ENCODE data around the gene UBE2K. TPM values are rescaled to one million over a fixed set of nuclear protein-coding genes. Genes with fewer than 3 reads are reported as not detected.
A peak's percentile ranks its signal among the peaks of the same experiment; 100 is the strongest.
"Not testable (repeated sequence)": the region's sequence is repeated elsewhere in the genome, so short reads cannot be mapped to it uniquely, and the experiment has no call there.

Gene UBE2K
- total RNA-seq (10 to 100 TPM; 25.2 to 37.8 (median 31.4) TPM), polyA plus RNA-seq (10 to 100 TPM; 37.3 to 56.4 (median 43.2) TPM)

GRCh38 chr4:39697740-39698423 is at the start of gene UBE2K:
TSS of gene UBE2K (plus strand) at chr4:39698136. CDS start at chr4:39698328, 192 bp downstream.
- Histone ChIP-seq H3K27me3 (no peaks in the 10 kb centered on the region), H3K27ac (peak within 1 kb of the TSS; percentile 93 to 96 (median 94)), H3K4me1 (peaks cover 0 to 50% (median 32%) of the 10 kb centered on the region in 4 donors), H3K4me3 (peak within 1 kb of the TSS; percentile 86 to 97 (median 88)), H3K9me3 (no peaks in the 10 kb centered on the region), H3K36me3 (peaks cover 0 to 7% (median 0%) of the 10 kb centered on the region in 4 donors)
- peak; percentile 60 to 76 for TF ChIP-seq POLR2A (IDR thresholded peaks at IDR 0.05)
- TF ChIP-seq CTCF (IDR thresholded peaks at IDR 0.05) = no peak
- peak; percentile 75 to 93 (median 88) for TF ChIP-seq POLR2AphosphoS5 (IDR thresholded peaks at IDR 0.05)
- DNase-seq = peak; percentile 94
- WGBS, 2 donors = 0% methylated on average over 84 of the region's 84 CpGs
- intact Hi-C loops (cut with DNase I) = loop anchor here (1.0 to 10.0 kb wide), 6 partner anchors 59 to 359 kb away; partner anchors contain the start of genes LIAS, N4BP2, PDS5A and RPL9

GRCh38 chr4:39648213-39648612 is 49.7 kb upstream of the UBE2K start:
- 86 to 95% methylated on average over 3 of the region's 3 CpGs for WGBS, 2 donors
- Histone ChIP-seq H3K9me3 (no peaks in the 10 kb centered on the region), H3K27me3 (no peaks in the 10 kb centered on the region), H3K27ac (no peak overlapping the region), H3K4me1 (no peaks in the 10 kb centered on the region), H3K36me3 (no peaks in the 10 kb centered on the region), H3K4me3 (no peak overlapping the region)
- DNase-seq = no peak
- intact Hi-C loops (cut with DNase I) = no loop called here
- TF ChIP-seq EP300 (IDR thresholded peaks at IDR 0.05) = no peak
- TF ChIP-seq CTCF (IDR thresholded peaks at IDR 0.05) = no peak
- TF ChIP-seq POLR2AphosphoS5 (IDR thresholded peaks at IDR 0.05) = no peak
- no peak for TF ChIP-seq POLR2A (IDR thresholded peaks at IDR 0.05)

- no peaks in the 10 kb centered on the region for H3K27me3 ChIP-seq
- no peaks in the 10 kb centered on the region for H3K4me1 ChIP-seq
- intact Hi-C loops (cut with DNase I) = no loop called here
- TF ChIP-seq POLR2AphosphoS5 (IDR thresholded peaks at IDR 0.05) (no peak), EP300 (IDR thresholded peaks at IDR 0.05) (no peak), POLR2A (IDR thresholded peaks at IDR 0.05) (no peak), CTCF (IDR thresholded peaks at IDR 0.05) (no peak)
- H3K9me3 ChIP-seq = no peaks in the 10 kb centered on the region
- 92 to 95% methylated on average over 6 of the region's 6 CpGs for WGBS, 2 donors
- H3K36me3 ChIP-seq = no peaks in the 10 kb centered on the region
- H3K27ac ChIP-seq = no peak overlapping the region
- no peak for DNase-seq
- no peak overlapping the region for H3K4me3 ChIP-seq
Measured at GRCh38 chr4:39648827-39649558, 48.9 kb upstream of the UBE2K start.

GRCh38 chr4:39649639-39650265 is 48.2 kb upstream of the UBE2K start:
- Histone ChIP-seq H3K9me3 (no peaks in the 10 kb centered on the region), H3K4me1 (no peaks in the 10 kb centered on the region), H3K27me3 (no peaks in the 10 kb centered on the region), H3K36me3 (no peaks in the 10 kb centered on the region), H3K4me3 (no peak overlapping the region), H3K27ac (no peak overlapping the region)
- TF ChIP-seq EP300 (IDR thresholded peaks at IDR 0.05) (no peak), POLR2AphosphoS5 (IDR thresholded peaks at IDR 0.05) (no peak), CTCF (IDR thresholded peaks at IDR 0.05) (no peak), POLR2A (IDR thresholded peaks at IDR 0.05) (no peak)
- intact Hi-C loops (cut with DNase I) = no loop called here
- no peak for DNase-seq
- 84 to 90% methylated on average over 2 of the region's 2 CpGs for WGBS, 2 donors

- H3K27ac ChIP-seq; DNase-seq; H3K4me1 ChIP-seq; H3K27me3 ChIP-seq; intact Hi-C loops (cut with DNase I); H3K36me3 ChIP-seq; H3K9me3 ChIP-seq; H3K4me3 ChIP-seq: not testable (repeated sequence)
- WGBS, 2 donors = 85 to 95% methylated on average over 4 of the region's 4 CpGs
Measured at GRCh38 chr4:39651586-39651985, 46.4 kb upstream of the UBE2K start.
